H1 (cell line): ENCODE results near the gene TRIM29. TPM values are rescaled to one million over a fixed set of nuclear protein-coding genes. Genes with fewer than 3 reads are reported as not detected.

ENCODE experiments used
- CHD1 ChIP-seq: IDR thresholded peaks from 2 replicates; pipeline ENCODE4 v1.6.1; 2012; ENCODE audit warnings: low read depth, low read length, improper control_type of control experiment
- EP300 ChIP-seq, 2 experiments: IDR thresholded peaks; 1 replicate in 1 of 2; 2 replicates in 1 of 2; pipeline ENCODE4 v1.6.1; 2011 to 2012; ENCODE audit warnings: low read depth in 2 of 2, low read length in 2 of 2, mild to moderate bottlenecking in 2 of 2, borderline replicate concordance in 1 of 2, inconsistent platforms in 1 of 2, moderate library complexity in 1 of 2
- JUN ChIP-seq: IDR thresholded peaks from 2 replicates; pipeline ENCODE4 v1.6.1; 2011; ENCODE audit warnings: low read depth, mild to moderate bottlenecking, improper control_type of control experiment, low read length
- polyA plus RNA-seq, 7 experiments: library from polyadenylated mRNA; depleted of rRNA in 3 of 7; stranded (reverse) in 5 of 7; unstranded in 2 of 7; fragments of >200 nt in 5 of 7; fragments of 200-250 nt in 2 of 7; gene quantifications; 1 replicate in 5 of 7; 2 replicates in 1 of 7; 4 replicates in 1 of 7; pipeline versions ENCODE4 v1.2.1 to v1.2.3, GENCODE V29; 2011 to 2013; ENCODE audit warnings: missing spikeins in 2 of 7, mixed read lengths in 2 of 7
- total RNA-seq: library from RNA; stranded (reverse); fragmentation: NEBNext Ultra II Directional; extraction: Animal tissue kit (Norgen Biotek cat#: 25700); gene quantifications from 2 replicates; pipeline ENCODE4 v1.2.1, GENCODE V29; 2021

TRIM29 gene
- total and polyA plus RNA-seq, 2 of the 8 experiments (the other 6 are each of a cell fraction or from before 2014, with no cell fraction given), result 0.17 to 0.43 TPM

GRCh38 chr11:120095516-120095915 is 42.4 kb downstream of the TRIM29 start (continued):
- TF ChIP-seq EP300 (IDR thresholded peaks at IDR 0.05; ENCODE audit: borderline replicate concordance in 1 of 2, low read depth in 2 of 2, low read length in 2 of 2) (no peak), CHD1 (no peak), JUN (no peak)
- TF ChIP-seq, all 59 proteins: peak for 0
